ENCODE results near the gene TDRD7.

TDRD7 gene

DNA sequence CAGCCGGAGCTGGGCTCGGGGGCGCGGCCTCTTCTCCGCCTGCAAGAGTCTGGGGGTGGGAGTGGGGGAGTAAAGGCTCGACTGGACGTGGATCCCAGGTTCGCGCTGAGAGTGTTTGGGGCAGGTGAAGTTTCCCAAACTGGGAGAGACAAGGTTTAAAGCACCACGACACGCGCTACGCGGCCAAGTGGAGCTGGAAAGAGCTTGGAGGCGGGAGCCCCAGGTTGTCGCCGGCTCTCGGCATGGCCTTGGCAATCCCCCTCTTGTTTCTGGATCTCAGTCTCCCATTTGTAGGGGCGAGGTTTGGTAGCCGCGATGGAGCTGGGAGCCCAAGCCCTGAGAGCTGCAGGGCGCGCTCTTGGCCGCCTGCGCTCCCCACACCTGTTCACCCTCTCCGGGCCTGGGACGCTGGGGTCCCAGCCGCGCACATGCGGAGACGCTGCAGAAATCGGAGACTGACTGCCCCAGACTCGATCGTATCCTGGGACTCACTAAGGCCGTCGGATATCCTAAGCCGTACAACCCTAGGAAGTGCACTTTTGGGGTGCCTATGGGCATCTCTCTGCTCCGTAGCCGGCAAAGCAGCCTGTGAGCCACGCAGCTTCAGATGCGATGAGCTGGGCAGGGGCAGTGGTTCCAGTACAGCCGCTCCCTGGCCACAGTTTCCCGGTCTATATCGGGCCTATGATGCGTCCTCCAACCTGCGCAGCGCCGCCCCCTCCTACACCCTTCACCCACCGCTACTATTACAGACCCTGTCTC lies 90.5 kb downstream of the TDRD7 start:
- FAIRE-seq (no peak), DNase-seq (ENCODE audit: insufficient read length, low spot score) (no peak)

DNA sequence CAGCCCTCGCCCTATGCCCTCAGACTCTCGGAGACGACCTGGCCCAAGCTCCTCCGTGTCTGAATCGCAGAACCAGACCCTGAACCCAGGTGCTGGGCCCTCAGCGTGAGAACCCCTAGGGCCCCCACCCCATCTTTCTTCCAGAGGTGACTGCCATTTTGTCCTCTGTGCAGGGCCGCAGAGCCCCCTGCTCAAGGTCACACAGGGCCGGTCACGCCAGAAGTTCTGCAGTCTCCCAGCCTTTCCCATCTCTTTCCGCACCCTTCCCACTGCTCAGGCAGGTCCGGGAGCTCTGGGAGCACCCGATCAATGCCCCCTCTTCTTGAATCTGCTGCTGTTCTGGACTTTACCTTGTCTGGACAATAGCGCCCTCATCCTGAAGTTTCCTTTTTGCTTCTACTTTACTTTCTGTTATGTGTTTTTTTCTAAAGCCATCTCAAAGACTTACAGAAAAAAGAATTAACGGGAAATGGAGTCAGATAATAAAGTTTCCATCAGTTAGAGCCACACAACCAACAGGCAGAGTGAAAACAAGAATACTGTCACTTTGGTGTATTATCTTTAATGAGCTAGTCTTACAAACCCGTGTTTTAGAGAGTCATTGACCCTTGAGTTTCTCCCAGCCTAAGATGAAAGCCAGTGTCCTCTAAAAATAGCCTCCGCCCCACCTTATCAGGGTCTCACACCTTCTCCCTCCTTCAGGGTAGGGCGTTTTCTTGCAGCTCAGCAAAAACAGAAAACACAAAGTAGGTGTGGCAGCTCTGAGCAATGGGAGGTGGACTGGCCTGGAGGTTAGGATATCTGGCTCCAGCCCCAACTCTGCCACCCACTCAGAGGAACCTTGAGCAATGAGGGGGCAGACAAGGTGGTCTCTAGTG lies 91.3 kb downstream of the TDRD7 start:
- no peak for FAIRE-seq
- no peak for DNase-seq (ENCODE audit: insufficient read length, low spot score)

DNA sequence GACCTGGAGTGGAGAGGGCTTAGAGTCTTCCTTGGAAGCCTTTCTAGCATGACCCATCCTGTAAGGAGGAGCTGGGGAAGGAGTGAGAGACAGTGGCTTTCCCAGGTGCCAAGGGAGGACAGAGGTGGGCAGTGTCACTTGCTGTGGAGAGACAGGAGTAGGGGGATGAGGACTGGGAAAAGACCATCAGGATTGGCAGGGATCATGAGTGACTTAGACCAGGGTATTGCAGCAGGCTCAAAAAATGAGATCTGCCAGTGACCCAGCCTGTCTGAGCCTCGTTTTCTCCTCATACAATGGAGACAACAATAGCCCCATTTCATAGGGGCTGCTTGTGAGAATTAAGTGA lies 91.9 kb downstream of the TDRD7 start:
- DNase-seq (ENCODE audit: insufficient read length, low spot score) (no peak), FAIRE-seq (no peak)

DNA sequence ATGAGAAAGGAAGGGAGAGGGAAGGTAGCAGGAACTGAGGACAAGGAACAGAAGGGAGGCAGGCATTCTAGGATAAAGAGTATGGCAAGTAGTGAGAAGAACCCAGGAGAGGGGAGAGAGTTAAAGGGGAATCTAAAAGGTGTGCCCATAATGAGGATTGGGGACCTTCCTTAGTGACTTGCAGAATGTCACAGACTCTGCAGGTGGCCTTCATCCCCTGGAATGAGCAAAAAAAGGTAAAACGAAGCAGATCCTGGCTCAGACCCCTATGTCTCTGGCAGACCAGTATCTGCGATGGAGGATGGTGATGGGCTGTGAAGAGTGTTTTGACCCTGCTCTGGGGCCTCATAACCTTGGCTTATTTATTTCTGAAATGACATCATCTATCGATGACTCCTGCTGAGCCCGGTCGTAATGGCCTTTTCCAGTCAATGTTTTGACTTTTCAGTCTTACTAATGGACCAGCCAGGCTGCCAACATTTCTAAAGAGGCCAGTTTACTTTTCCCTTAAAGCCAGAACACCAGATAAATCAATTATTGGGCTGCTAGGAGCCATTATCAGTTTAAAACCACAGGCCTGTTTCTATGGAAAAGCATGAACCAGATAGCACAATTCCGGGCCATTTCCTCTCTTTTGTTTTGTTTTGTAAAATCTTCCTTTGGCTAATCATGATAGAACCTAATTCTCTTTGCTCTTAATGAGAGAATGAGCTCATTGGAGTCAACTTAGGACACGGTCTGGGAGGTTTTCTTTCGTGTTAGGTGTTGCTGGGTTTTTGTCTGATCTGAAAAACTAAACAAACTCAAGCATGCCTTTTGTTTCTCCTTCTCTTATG lies 92.7 kb downstream of the TDRD7 start:
- FAIRE-seq, result no peak
- DNase-seq (ENCODE audit: insufficient read length, low spot score), result no peak

DNA sequence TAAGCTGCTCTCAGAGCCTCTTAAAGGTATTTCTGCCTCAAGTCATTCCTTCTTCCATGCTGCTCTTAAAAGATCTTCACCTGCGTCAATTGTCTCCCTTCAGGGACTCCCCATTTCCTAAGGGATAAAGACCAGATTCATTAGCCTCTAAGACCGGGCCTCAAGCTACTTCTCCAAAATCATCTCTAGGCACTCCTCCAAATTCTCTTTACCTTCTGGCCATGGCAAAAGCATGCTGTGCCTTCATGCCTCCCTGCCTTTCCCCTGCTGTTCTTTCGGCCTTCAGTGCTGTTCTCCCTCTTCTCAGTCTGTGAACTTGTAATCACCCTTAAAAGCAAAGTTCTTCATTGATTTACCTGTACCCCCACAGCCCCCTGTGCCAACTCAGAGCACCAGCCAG lies 93.9 kb downstream of the TDRD7 start:
- DNase-seq (ENCODE audit: insufficient read length, low spot score) (no peak), FAIRE-seq (no peak)

DNA sequence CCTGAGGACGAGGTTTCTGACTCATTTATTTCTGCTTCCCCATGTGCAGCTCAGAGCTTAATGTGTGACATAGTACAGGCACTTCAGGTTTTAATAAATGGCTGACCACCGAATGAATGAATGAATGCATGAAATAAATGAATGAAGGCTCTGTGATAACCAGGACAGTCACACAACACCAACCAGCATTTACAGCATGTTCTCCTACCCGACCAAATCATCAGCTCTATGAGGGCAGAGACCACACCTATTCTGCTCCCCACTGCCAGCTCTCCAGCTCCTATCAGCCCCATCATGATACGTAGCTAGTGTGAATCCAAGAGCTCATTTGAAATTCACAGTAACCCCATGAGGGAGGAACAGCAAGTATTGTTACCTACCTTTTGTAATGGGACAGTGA lies 94.4 kb downstream of the TDRD7 start:
- FAIRE-seq (no peak), DNase-seq (ENCODE audit: insufficient read length, low spot score) (no peak)

DNA sequence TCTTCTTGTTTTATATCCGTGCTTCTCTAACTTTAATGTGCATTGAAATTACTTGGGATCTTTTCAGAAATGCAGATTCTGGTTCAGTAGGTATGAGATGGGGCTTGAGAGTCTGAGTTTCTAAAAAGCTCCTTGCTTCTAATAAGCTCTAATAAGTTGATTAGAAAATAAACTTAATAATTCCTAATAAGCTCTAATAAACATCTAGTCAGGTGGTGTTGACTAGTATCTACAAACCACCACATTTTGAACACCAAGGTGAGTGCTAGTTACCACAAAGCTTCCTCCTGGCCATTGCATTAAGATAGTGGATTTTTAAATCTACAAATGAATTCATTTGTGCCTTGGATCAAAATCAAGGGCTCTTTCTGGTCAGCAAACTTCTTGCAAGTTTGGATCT lies 94.9 kb downstream of the TDRD7 start:
- no peak for FAIRE-seq
- DNase-seq (ENCODE audit: insufficient read length, low spot score), result no peak

DNA sequence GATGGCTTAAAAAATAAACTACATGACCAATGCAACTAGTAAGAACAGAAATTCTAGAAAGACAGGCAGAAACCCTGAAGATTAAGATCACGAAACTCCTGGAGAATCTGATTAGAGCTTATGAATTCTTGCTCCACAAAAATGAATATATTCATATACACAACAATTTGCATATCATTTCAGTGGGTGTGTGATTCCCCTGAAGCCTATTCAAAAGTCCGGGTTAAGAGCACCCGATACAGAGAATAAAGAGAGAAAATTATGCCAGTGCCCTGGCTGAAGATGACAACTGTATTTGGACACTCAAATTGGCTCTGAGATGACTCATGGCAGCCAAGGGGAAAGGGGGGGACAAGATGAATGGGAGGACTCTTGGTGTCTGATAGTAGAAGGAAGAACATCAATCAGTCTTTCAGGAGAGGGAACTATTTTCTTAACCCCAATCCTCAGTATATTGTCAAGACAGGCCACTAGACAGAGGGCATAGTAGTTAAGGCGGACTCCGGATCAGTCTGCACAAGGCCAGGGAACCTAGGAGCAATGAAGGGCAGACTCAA lies 95.6 kb downstream of the TDRD7 start:
- no peak for FAIRE-seq

DNA sequence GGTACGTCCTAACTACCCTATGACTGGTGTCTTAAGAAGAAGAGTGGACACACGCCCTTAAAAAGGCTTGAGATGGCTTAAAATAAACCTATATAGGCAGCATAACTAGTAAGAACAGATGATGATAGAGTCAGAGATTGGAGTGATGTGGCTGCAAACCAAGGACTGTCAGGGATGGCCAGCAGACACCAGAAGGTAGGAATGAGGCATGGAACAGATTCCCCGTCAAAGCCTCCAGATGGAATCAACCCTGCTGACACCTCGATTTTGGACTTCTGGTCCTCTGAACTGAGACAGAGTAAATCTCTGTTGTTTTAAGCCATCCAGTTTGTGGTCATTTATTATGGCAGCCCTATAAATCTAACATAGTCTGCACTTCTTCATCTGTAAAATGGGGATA lies 97.0 kb downstream of the TDRD7 start:
- no peak for DNase-seq (ENCODE audit: insufficient read length, low spot score)
- FAIRE-seq, result no peak

More for the DNA sequence above, 95.6 kb downstream of the TDRD7 start:
- DNase-seq (ENCODE audit: insufficient read length, low spot score), result no peak

DNA sequence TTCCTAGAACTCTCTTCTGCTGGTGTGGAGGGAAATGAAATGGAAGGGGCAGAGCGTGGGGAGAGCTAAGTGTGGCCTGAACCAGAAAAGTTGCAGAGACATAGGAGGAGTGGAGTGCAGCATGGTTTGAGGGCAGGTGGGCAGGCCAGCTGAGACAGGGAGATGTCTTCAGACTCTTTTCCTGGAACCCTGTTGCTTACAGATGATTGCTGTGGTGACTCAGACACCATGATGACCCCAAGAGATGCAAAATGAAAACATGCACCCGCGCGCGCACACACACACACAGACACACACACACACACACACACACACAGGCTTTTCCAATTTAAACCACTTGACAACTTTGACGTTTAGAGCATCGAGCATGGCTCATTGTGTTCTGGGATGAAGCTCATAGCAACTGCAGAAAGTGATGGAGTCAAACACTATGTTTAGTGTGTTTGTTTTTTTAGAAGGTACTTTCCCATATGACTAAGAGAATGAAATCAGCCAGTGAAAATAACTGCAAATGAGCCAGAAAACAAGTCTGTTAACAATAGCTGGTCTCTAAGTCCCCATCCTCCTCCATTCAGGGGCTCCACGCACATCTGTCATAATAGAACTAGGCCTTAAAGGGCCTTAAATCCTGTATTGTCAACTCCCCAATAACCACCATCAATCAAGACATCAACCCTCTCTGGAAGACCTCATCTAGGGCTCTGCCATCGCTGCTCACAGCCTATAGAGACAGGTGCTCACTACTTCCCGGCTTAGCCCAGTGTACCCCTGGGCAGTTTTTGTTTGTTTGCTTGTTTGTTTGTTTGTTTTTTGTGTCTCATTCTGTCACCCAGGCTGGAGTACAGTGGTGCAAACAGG lies 99.1 kb downstream of the TDRD7 start:
- FAIRE-seq, result no peak
- DNase-seq (ENCODE audit: insufficient read length, low spot score), result no peak

DNA sequence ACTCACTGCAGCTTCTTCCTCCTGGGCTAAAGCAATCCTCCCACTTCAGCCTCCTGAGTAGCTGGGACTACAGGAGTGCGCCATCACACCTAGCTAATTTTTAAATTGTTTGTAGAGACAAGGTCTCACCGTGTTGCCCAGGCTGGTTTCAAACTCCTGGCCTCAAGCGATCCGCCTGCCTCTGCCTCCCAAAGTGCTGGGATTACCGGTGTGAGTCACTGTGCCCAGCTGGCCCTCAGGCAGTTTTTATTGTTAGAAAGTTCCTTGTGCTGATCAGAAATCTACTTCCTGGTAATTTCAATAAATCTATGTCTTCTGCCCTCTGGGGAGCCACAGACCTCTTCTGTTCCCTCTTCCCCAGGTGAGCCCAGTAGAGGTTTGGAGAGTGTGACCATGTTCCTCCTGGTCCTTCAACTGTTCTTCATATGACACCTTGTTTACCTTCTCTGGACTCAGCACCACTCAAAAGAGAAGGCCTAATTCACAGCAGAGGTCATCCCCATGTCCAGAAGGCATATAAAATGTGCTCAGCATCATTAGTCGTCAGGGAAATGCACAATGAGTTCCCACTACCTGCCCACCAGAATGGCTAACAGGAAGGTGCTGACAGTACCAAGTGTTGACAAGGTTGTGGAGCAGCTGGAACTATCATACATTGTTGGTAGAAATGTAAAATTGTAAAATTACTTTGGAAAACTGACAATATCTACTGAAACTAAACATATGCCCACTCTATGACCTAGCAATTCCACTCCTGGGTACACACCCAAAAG lies 99.9 kb downstream of the TDRD7 start:
- DNase-seq (ENCODE audit: insufficient read length, low spot score) (no peak), FAIRE-seq (no peak)

DNA sequence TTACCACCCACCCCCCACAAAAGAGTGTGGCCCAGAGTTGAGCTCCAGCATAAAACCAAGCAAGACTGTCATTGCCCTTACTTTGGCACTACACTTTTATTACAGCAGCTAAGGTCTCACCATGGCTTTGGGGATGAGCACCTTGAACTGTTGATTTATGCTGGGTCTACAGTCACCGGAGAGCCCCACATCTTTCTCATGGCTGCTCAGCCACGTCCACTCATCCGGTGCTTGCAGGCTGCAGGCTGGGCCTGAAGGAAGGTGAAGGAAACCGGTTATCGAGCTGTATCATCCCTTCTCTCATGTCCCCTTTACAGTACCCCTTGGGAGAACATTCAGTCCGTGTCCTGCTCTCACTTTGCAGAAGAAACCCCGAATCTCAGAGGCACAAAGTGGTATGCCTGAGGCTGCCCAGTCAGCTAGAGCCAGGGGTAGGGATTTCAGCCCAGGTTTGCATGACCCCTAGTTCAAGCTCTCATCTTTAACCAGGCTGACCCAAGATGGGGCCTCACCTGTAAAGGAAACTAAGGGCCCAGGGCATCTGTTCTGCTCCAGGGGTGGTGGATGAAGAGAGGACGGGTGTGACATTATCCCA lies 101.2 kb downstream of the TDRD7 start:
- DNase-seq (ENCODE audit: insufficient read length, low spot score) (no peak), FAIRE-seq (no peak)

DNA sequence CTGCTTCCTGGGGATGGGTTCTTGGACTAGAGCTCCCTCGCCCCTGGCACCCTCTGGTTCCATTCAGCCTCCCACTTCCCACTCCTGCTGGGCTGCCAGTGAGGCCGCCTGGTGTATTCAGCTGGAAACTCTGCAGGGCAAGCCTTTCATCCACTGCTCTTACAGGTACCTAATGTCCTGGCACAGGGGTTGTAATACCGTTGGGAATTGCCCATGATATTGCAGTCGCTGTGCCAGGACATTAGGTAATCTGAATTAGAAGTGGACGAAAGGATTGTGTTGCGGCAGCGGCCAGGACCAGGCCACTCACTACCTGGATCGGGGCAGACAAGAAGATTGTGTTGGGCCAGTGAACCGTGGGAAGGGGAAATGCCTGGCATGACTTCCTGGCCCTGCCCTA lies 102.6 kb downstream of the TDRD7 start:
- FAIRE-seq, result no peak

DNA sequence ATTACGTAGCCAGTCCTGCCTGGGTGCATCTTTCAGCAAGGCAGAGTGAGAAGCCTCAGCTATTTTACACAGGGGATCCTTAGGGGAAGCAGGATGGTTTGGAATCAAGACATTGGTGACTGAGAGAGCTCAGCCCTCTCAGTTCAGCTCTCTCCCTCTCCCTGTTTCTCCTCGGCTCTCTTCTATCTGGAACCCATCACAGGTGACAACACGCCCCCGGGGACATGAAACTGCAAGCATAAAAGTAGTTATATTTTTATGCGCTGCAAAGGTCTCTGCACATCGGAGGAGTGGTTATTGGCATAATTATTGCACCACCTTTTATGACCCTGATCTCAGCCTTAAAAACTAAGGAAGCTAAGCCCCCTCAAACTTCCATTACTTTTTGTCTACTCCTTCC lies 103.8 kb downstream of the TDRD7 start:
- FAIRE-seq (no peak), DNase-seq (ENCODE audit: insufficient read length, low spot score) (no peak)

More for the DNA sequence above, 102.6 kb downstream of the TDRD7 start:
- no peak for DNase-seq (ENCODE audit: insufficient read length, low spot score)

DNA sequence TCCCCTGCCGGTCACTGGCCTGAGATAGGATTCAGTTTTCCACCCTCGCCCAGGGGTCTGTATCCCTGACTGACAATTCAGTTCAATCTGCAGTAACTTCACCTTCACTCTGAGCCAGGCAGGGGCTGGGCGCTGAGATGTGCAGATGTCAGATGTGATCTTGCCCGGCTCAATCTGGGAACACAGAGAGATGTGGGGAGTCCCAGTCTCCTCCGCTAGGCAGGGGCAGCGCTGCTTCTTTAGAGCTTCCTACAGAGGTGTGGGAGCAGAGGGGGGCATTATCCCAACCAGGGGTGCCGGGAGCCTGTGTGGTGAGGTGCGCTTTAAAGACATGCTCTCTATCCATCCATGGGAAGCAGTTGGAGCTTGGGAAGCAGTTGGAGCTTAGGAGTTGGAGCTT lies 104.2 kb downstream of the TDRD7 start:
- FAIRE-seq (no peak), DNase-seq (ENCODE audit: insufficient read length, low spot score) (no peak)

DNA sequence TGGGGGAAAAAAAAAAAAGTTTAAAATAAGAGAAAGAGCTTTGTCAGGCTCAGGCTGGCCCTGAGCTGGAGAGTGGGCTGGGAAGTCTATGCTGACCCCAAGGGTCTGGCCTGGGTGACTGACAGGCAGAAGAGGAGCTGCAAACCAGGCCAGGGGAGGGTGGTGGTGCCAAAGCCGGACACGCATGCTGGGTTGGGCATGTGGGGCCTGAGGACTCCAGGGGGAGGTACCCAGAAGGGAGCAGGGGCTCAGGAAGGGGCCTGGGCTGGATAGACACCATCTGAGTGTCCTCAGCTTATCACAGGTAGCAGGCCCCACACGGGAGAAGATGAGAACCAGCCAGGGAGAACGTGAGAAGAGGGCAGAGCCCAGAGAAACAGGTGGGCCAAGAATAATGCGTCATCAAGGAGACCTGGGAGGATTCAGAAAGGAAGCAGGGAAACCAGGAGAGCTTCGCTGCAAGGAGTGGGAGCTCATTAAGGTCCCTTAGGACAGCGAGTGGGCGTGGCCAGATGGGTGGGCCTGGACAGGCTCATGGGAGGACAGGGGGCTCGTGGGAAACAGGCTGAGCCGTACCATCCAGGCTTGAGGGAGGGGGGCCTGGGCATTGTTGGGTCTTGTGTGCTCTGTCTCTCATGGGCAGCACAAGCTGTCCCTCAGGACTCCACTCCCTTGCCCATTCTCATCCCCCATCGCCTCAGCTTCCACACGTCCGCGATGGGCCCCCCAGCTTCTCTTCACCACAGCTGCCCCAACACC lies 105.6 kb downstream of the TDRD7 start:
- no peak for DNase-seq (ENCODE audit: insufficient read length, low spot score)
- FAIRE-seq, result no peak

DNA sequence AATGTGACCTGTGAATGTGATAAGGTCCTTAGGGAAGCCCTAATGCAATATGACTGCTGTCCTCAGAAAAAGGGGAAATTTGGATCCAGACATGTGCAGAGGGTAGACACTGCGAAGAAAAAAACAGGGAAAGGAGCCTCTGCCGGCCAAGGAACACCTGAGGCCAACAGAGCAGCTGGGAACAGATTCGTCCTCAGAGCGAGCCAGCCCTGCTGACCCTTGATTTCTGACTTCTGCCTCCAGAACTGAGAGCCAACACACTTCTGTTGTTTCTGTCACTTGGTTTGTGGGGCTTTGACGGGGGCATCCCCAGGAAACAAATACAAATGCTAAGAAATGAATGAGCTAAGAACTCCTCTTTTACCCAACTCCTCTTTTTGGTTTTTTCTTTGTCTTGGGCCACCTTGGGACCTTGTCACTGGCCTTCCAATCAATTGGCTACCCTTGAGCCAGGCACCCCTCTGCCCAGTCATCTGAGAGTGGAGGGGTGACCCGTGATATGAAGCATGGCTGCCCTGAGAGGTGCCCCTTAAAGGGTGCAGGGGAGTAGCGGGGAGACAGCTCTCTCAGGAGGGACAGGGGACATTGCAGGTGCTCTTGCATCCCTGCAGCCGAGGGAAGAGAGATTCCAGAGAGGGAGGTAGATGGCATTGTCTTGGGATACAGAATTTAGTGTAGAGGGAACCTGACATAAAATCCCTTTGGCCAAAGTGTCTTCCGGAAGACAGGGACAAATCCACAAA lies 106.4 kb downstream of the TDRD7 start:
- DNase-seq (ENCODE audit: insufficient read length, low spot score) (no peak), FAIRE-seq (no peak)

Data from HTR-8/SVneo (cell line).